WTC11 (cell line): ENCODE measurements around the gene MYOCOS. TPM values are rescaled to one million over a fixed set of nuclear protein-coding genes. Genes with fewer than 3 reads are reported as not detected.

ENCODE experiments used
- ATAC-seq: fragments of 200-7000 bp; cut with Tn5 transposase; 2 replicates; pipeline ENCODE4 v1.10.0; 2021; ENCODE audit warnings: mild to moderate bottlenecking, moderate library complexity
- CTCF ChIA-PET: fragments of 300-600 bp; sonication (Branson Sonifier 250); formaldehyde crosslinking; loops from one replicate; lab custom pipeline; 2021; ENCODE audit warnings: antibody characterized with exemption; lab: Charles Lee
- POLR2A ChIA-PET: fragments of 350-600 bp; sonication (Branson Sonifier 250); formaldehyde crosslinking; loops from one replicate; lab custom pipeline; 2021; ENCODE audit warnings: antibody characterized with exemption; lab: Charles Lee
- DNase-seq: peaks from one replicate; pipeline ENCODE4 v3.0.0; 2021; ENCODE audit warnings: low spot score
- H3K27ac Mint-ChIP-seq: 2 replicates; pipeline ENCODE4 v1.8.0; 2021; ENCODE audit warnings: mixed read lengths
- H3K27me3 Mint-ChIP-seq: 2 replicates; pipeline ENCODE4 v1.8.0; 2021; ENCODE audit warnings: low read depth, mild to moderate bottlenecking, moderate library complexity, mixed read lengths
- H3K36me3 Mint-ChIP-seq: 2 replicates; pipeline ENCODE4 v1.8.0; 2021; ENCODE audit warnings: mixed read lengths
- H3K4me1 Mint-ChIP-seq: 2 replicates; pipeline ENCODE4 v1.8.0; 2022; ENCODE audit warnings: mixed read lengths
- H3K4me3 Mint-ChIP-seq: 2 replicates; pipeline ENCODE4 v1.8.0; 2021; ENCODE audit warnings: mild to moderate bottlenecking, moderate library complexity, mixed read lengths
- H3K9me3 Mint-ChIP-seq: 2 replicates; pipeline ENCODE4 v1.8.0; 2021; ENCODE audit warnings: mixed read lengths
- GABPB1 ChIP-seq: sonication (generic); formaldehyde crosslinking; IDR thresholded peaks from 2 replicates; pipeline ENCODE4 v1.8.1; 2023; ENCODE audit warnings: mild to moderate bottlenecking, missing genetic modification reagents
- IRF2 ChIP-seq: sonication (generic); formaldehyde crosslinking; IDR thresholded peaks from 2 replicates; pipeline ENCODE4 v1.8.0; 2022; ENCODE audit warnings: low read depth, missing genetic modification reagents, borderline replicate concordance
- KAT7 ChIP-seq: sonication (generic); formaldehyde crosslinking; IDR thresholded peaks from 2 replicates; pipeline ENCODE4 v1.8.1; 2023; ENCODE audit warnings: missing genetic modification reagents, mild to moderate bottlenecking, borderline replicate concordance
- NFYB ChIP-seq: sonication (generic); formaldehyde crosslinking; conservative IDR thresholded peaks from 2 replicates; pipeline ENCODE4 v1.8.0; 2022; ENCODE audit warnings: low read depth, missing genetic modification reagents
- NR2C2 ChIP-seq: sonication (generic); formaldehyde crosslinking; IDR thresholded peaks from 2 replicates; pipeline ENCODE4 v1.8.0; 2022; ENCODE audit warnings: mild to moderate bottlenecking, missing genetic modification reagents
- RELA ChIP-seq: sonication (generic); formaldehyde crosslinking; IDR thresholded peaks from 2 replicates; pipeline ENCODE4 v1.8.1; 2022; ENCODE audit warnings: missing genetic modification reagents, mild to moderate bottlenecking, borderline replicate concordance
- ZNF263 ChIP-seq: sonication (generic); formaldehyde crosslinking; IDR thresholded peaks from 2 replicates; pipeline ENCODE4 v1.8.1; 2022; ENCODE audit warnings: low read depth, mild to moderate bottlenecking, moderate library complexity, missing genetic modification reagents
- ZNF396 ChIP-seq: fragments of 250-450 bp; sonication (Bioruptor Pico); IDR thresholded peaks from 2 replicates; pipeline ENCODE4 v1.8.0; 2021; ENCODE audit warnings: mild to moderate bottlenecking, moderate library complexity, borderline replicate concordance
- ZNF423 ChIP-seq: fragments of 250-450 bp; sonication (Bioruptor Pico); IDR thresholded peaks from 2 replicates; pipeline ENCODE4 v2.1.2; 2022; ENCODE audit warnings: mild to moderate bottlenecking, moderate library complexity
- total RNA-seq: library from RNA; stranded (reverse); gene quantifications from 3 replicates; pipeline ENCODE4 v1.2.3, GENCODE V29; 2021
- TF ChIP-seq, protein P1 (sequence below): sonication (generic); formaldehyde crosslinking; conservative IDR thresholded peaks from 2 replicates; pipeline ENCODE4 v1.8.1; 2022; ENCODE audit warnings: mild to moderate bottlenecking, missing genetic modification reagents
- TF ChIP-seq, protein P2 (sequence below): fragments of 250-450 bp; sonication (Bioruptor Pico); IDR thresholded peaks from 2 replicates; pipeline ENCODE4 v1.8.0; 2021; ENCODE audit warnings: mild to moderate bottlenecking
- TF ChIP-seq, protein P3 (sequence below): sonication (generic); formaldehyde crosslinking; IDR thresholded peaks from 2 replicates; pipeline ENCODE4 v1.8.1; 2022; ENCODE audit warnings: missing genetic modification reagents, borderline replicate concordance
- TF ChIP-seq, protein P4 (sequence below): sonication (generic); formaldehyde crosslinking; IDR thresholded peaks from 2 replicates; pipeline ENCODE4 v1.8.1; 2023; ENCODE audit warnings: mild to moderate bottlenecking, missing genetic modification reagents
- TF ChIP-seq, protein P5 (sequence below): sonication (generic); formaldehyde crosslinking; IDR thresholded peaks from 2 replicates; pipeline ENCODE4 v1.8.0; 2023; ENCODE audit warnings: missing genetic modification reagents, mild to moderate bottlenecking, borderline replicate concordance
- TF ChIP-seq, protein P6 (sequence below): fragments of 250-450 bp; sonication (Bioruptor Pico); conservative IDR thresholded peaks from 2 replicates; pipeline ENCODE4 v1.9.0; 2021; ENCODE audit warnings: mild to moderate bottlenecking

MYOCOS gene
- total RNA-seq, 1 experiment from 2014 or later = not detected

DNA sequence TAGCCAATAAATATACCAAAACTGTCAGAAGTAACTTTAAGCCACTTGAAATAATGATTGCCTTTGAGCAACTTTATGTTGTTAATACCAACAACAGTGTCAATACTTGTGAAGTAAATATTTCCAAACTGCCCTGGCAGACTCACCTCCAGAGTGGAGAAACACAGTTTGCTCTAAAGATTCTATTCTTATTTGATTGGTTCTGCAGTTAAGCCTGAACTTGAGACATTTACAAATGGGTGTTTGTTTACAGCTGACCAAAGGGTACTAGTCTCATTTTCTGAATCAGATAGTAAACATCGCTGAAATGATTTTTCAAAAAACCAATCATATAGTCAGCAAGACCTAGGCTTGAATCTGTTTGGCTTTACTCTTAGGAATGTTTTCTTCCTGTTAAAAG, 31.8 kb downstream of the MYOCOS start:
- no peak overlapping the region for H3K4me3 Mint-ChIP-seq
- TF ChIP-seq, protein P1, sequence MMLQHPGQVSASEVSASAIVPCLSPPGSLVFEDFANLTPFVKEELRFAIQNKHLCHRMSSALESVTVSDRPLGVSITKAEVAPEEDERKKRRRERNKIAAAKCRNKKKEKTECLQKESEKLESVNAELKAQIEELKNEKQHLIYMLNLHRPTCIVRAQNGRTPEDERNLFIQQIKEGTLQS (CRISPR knock-in tag) = no peak
- no peak for TF ChIP-seq ZNF263 (CRISPR knock-in tag)
- H3K36me3 Mint-ChIP-seq = no peaks in the 10 kb centered on the region
- no peak for ATAC-seq
- POLR2A ChIA-PET = no interaction called here
- no peaks in the 10 kb centered on the region for H3K27me3 Mint-ChIP-seq
- no peak overlapping the region for H3K27ac Mint-ChIP-seq
- CTCF ChIA-PET = interaction anchor here (1.9 to 5.6 kb wide), 3 partner anchors 10 to 63 kb away, joined by 6 to 121 read pairs (median 40); no protein-coding TSS in a partner anchor
- no peak for DNase-seq
- peaks cover 16% of the 10 kb centered on the region for H3K4me1 Mint-ChIP-seq
- H3K9me3 Mint-ChIP-seq = no peaks in the 10 kb centered on the region

DNA sequence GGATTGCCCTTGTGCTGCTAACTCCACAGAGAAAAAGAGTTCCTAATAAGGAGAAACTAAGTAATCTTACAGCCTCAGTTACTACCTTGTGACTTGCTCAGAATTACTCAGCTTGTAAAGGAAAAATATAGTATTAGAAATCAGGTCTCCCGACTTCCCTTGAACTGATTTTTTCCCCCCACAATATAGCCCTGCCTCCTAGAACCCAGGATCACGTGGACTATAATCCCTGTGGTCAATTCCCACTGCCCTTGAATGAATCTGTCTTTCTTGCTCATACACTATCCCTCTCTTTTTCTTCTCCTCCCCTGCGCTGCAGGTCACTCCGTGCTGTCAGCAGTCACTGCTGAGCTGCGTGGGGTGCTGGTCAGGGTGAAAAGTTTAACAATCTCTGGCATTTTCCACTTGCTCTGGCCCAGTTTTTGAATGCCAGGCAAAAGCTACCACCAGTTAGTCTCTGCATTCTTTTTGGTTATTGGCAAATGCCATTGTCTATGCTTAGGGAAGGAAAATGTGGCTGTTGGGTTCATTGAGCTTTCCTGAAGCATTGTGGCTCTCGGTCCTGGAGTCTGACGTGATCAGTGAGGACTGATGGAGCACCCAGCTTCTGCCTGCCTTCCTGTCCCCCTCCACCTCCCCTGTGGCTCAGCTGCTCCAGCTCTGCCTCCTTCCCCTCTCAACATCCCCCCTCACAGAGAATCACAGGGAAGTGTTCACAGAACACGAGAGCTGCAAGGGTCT, 32.3 kb downstream of the MYOCOS start:
- POLR2A ChIA-PET = interaction anchor here (0.6 to 0.7 kb wide), 2 partner anchors 10 to 218 kb away, joined by 3 to 4 read pairs; no protein-coding TSS in a partner anchor
- H3K36me3 Mint-ChIP-seq = no peaks in the 10 kb centered on the region

More for the DNA sequence above, 32.3 kb downstream of the MYOCOS start:
- Mint-ChIP-seq H3K4me3 (no peak overlapping the region), H3K27ac (no peak overlapping the region), H3K27me3 (no peaks in the 10 kb centered on the region), H3K9me3 (no peaks in the 10 kb centered on the region), H3K4me1 (peaks cover 16% of the 10 kb centered on the region)
- ATAC-seq = no peak
- CTCF ChIA-PET = interaction anchor here (0.8 to 5.6 kb wide), 18 partner anchors 9 to 348 kb away, joined by 3 to 121 read pairs (median 5); partner anchors contain the start of genes DNM3, FMO4, METTL13 and VAMP4
- TF ChIP-seq RELA (no peak), NR2C2 (no peak), KAT7 (CRISPR knock-in tag) (no peak), NFYB (CRISPR knock-in tag) (no peak), ZNF423 (CRISPR knock-in tag) (no peak), GABPB1 (CRISPR knock-in tag) (no peak), ZNF396 (CRISPR knock-in tag) (no peak), IRF2 (CRISPR knock-in tag) (no peak)
- TF ChIP-seq, protein P2, sequence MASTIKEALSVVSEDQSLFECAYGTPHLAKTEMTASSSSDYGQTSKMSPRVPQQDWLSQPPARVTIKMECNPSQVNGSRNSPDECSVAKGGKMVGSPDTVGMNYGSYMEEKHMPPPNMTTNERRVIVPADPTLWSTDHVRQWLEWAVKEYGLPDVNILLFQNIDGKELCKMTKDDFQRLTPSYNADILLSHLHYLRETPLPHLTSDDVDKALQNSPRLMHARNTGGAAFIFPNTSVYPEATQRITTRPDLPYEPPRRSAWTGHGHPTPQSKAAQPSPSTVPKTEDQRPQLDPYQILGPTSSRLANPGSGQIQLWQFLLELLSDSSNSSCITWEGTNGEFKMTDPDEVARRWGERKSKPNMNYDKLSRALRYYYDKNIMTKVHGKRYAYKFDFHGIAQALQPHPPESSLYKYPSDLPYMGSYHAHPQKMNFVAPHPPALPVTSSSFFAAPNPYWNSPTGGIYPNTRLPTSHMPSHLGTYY (CRISPR knock-in tag) = no peak
- TF ChIP-seq, protein P3, sequence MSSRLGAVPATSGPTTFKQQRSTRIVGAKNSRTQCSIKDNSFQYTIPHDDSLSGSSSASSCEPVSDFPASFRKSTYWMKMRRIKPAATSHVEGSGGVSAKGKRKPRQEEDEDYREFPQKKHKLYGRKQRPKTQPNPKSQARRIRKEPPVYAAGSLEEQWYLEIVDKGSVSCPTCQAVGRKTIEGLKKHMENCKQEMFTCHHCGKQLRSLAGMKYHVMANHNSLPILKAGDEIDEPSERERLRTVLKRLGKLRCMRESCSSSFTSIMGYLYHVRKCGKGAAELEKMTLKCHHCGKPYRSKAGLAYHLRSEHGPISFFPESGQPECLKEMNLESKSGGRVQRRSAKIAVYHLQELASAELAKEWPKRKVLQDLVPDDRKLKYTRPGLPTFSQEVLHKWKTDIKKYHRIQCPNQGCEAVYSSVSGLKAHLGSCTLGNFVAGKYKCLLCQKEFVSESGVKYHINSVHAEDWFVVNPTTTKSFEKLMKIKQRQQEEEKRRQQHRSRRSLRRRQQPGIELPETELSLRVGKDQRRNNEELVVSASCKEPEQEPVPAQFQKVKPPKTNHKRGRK = no peak
- TF ChIP-seq, protein P4, sequence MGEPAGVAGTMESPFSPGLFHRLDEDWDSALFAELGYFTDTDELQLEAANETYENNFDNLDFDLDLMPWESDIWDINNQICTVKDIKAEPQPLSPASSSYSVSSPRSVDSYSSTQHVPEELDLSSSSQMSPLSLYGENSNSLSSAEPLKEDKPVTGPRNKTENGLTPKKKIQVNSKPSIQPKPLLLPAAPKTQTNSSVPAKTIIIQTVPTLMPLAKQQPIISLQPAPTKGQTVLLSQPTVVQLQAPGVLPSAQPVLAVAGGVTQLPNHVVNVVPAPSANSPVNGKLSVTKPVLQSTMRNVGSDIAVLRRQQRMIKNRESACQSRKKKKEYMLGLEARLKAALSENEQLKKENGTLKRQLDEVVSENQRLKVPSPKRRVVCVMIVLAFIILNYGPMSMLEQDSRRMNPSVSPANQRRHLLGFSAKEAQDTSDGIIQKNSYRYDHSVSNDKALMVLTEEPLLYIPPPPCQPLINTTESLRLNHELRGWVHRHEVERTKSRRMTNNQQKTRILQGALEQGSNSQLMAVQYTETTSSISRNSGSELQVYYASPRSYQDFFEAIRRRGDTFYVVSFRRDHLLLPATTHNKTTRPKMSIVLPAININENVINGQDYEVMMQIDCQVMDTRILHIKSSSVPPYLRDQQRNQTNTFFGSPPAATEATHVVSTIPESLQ (CRISPR knock-in tag) = no peak
- TF ChIP-seq, protein P5, sequence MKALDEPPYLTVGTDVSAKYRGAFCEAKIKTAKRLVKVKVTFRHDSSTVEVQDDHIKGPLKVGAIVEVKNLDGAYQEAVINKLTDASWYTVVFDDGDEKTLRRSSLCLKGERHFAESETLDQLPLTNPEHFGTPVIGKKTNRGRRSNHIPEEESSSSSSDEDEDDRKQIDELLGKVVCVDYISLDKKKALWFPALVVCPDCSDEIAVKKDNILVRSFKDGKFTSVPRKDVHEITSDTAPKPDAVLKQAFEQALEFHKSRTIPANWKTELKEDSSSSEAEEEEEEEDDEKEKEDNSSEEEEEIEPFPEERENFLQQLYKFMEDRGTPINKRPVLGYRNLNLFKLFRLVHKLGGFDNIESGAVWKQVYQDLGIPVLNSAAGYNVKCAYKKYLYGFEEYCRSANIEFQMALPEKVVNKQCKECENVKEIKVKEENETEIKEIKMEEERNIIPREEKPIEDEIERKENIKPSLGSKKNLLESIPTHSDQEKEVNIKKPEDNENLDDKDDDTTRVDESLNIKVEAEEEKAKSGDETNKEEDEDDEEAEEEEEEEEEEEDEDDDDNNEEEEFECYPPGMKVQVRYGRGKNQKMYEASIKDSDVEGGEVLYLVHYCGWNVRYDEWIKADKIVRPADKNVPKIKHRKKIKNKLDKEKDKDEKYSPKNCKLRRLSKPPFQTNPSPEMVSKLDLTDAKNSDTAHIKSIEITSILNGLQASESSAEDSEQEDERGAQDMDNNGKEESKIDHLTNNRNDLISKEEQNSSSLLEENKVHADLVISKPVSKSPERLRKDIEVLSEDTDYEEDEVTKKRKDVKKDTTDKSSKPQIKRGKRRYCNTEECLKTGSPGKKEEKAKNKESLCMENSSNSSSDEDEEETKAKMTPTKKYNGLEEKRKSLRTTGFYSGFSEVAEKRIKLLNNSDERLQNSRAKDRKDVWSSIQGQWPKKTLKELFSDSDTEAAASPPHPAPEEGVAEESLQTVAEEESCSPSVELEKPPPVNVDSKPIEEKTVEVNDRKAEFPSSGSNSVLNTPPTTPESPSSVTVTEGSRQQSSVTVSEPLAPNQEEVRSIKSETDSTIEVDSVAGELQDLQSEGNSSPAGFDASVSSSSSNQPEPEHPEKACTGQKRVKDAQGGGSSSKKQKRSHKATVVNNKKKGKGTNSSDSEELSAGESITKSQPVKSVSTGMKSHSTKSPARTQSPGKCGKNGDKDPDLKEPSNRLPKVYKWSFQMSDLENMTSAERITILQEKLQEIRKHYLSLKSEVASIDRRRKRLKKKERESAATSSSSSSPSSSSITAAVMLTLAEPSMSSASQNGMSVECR = no peak
- TF ChIP-seq, protein P6, sequence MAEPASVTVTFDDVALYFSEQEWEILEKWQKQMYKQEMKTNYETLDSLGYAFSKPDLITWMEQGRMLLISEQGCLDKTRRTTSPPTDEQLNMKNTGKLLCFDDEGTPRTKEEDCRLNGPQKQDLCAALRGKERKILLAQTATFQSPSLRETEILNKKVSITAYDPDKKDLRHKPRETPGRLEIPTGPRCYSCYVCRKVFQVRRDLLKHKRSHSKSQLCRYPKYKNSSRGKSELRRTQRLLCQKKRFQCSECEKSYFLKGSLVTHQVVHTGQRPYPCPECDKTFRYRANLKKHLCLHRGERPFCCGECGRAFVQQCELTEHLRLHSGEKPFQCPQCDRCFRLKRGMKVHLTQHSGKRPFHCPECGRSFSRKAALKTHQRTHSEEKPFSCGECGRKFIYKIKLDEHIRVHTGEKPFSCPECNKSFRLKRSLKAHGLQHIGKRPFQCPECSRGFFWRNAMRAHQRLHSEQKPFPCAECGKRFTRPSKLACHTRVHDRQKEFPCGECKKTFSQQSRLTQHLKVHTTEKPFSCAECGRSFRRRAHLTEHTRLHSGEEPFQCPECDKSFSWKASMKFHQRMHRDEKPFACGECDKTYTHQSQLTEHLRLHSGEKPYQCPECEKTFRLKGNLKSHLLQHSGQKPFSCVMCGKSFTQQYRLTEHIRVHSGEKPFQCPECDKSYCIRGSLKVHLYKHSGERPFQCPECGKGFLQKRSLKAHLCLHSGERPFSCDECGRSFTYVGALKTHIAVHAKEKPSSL (CRISPR knock-in tag) = no peak
- DNase-seq = no peak
